Liver (tissue), 9 donors: ENCODE measurements around the gene POU6F2. TPM values are rescaled to one million over a fixed set of nuclear protein-coding genes. Genes with fewer than 3 reads are reported as not detected.

ENCODE experiments used
- DNase-seq: peaks from one replicate; pipeline ENCODE4 v3.0.0-alpha.2; 2017; ENCODE audit warnings: low spot score
- H3K27ac ChIP-seq, 2 donors: one replicate each; pipeline ENCODE4 v1.7.0; 2013; ENCODE audit warnings: inconsistent platforms in 2 of 2, low read length in 2 of 2, control low read depth in 1 of 2, low read depth in 1 of 2, mild to moderate bottlenecking in 1 of 2
- H3K27me3 ChIP-seq, 4 donors: one replicate each; pipeline versions ENCODE4 v1.6.1 to v1.7.0; 2013; ENCODE audit warnings: low read length in 3 of 4, inconsistent platforms in 1 of 4, mild to moderate bottlenecking in 1 of 4, moderate library complexity in 1 of 4; ENCODE audit not compliant: control insufficient read depth in 4 of 4, insufficient read depth in 4 of 4
- H3K36me3 ChIP-seq, 4 donors: one replicate each; pipeline versions ENCODE4 v1.6.1 to v1.7.0; 2013; ENCODE audit warnings: low read length in 3 of 4, mild to moderate bottlenecking in 3 of 4, low read depth in 1 of 4, moderate library complexity in 1 of 4; ENCODE audit not compliant: control insufficient read depth in 4 of 4, insufficient read depth in 3 of 4
- H3K4me1 ChIP-seq, 4 donors: one replicate each; pipeline versions ENCODE4 v1.6.1 to v1.7.0; 2013; ENCODE audit warnings: low read length in 3 of 4, mild to moderate bottlenecking in 3 of 4, moderate library complexity in 1 of 4; ENCODE audit not compliant: control insufficient read depth in 4 of 4, insufficient read depth in 4 of 4
- H3K4me3 ChIP-seq, 3 donors: one replicate each; pipeline versions ENCODE4 v1.6.1 to v1.7.0; 2013; ENCODE audit warnings: low read length in 3 of 3, control low read depth in 1 of 3, low read depth in 1 of 3, mild to moderate bottlenecking in 1 of 3
- H3K9ac ChIP-seq, 2 donors: one replicate each; pipeline ENCODE4 v1.7.0; 2013; ENCODE audit warnings: low read length in 2 of 2, mild to moderate bottlenecking in 2 of 2, moderate library complexity in 2 of 2, control low read depth in 1 of 2, low read depth in 1 of 2
- H3K9me3 ChIP-seq, 4 donors: one replicate each; pipeline versions ENCODE4 v1.6.1 to v1.7.0; 2013; ENCODE audit warnings: low read length in 3 of 4; ENCODE audit not compliant: control insufficient read depth in 4 of 4
- EGR1 ChIP-seq, 2 donors: IDR thresholded peaks; 2 replicates each; pipeline ENCODE4 v1.6.1; 2016 to 2018; ENCODE audit warnings: antibody characterized with exemption in 2 of 2, low read depth in 2 of 2
- FOXA1 ChIP-seq: IDR thresholded peaks from 2 replicates; pipeline ENCODE4 v1.6.1; 2016; ENCODE audit warnings: antibody characterized with exemption
- FOXA2 ChIP-seq: IDR thresholded peaks from 2 replicates; pipeline ENCODE4 v1.6.1; 2016; ENCODE audit warnings: antibody characterized with exemption
- GABPA ChIP-seq, 2 donors: IDR thresholded peaks in 1 of 2; conservative IDR thresholded peaks in 1 of 2; 2 replicates each; pipeline ENCODE4 v1.6.1; 2016; ENCODE audit warnings: antibody characterized with exemption in 2 of 2, mild to moderate bottlenecking in 1 of 2, moderate library complexity in 1 of 2
- HNF4A ChIP-seq, 2 donors: conservative IDR thresholded peaks; 2 replicates each; pipeline ENCODE4 v1.6.1; 2016; ENCODE audit warnings: antibody characterized with exemption in 2 of 2, mild to moderate bottlenecking in 2 of 2
- HNF4G ChIP-seq: IDR thresholded peaks from 2 replicates; pipeline ENCODE4 v1.6.1; 2016; ENCODE audit warnings: antibody characterized with exemption
- NR2F2 ChIP-seq: IDR thresholded peaks from 2 replicates; pipeline ENCODE4 v1.6.1; 2016; ENCODE audit warnings: antibody characterized with exemption
- RXRA ChIP-seq, 2 donors: IDR thresholded peaks; 2 replicates each; pipeline ENCODE4 v1.6.1; 2017 to 2018; ENCODE audit warnings: antibody characterized with exemption in 2 of 2, mild to moderate bottlenecking in 1 of 2
- SP1 ChIP-seq: IDR thresholded peaks from 2 replicates; pipeline ENCODE4 v1.6.1; 2018; ENCODE audit warnings: antibody characterized with exemption, mild to moderate bottlenecking
- YY1 ChIP-seq: IDR thresholded peaks from 2 replicates; pipeline ENCODE4 v1.6.1; 2016; ENCODE audit warnings: antibody characterized with exemption, mild to moderate bottlenecking
- WGBS: extraction: QIAGEN DNeasy Blood & Tissue Kit; methylation state at CpG from one replicate; pipeline ENCODE4 v1.1.7; 2013; 5-methylcytosine and 5-hydroxymethylcytosine counted together
- polyA plus RNA-seq, 2 donors: library from polyadenylated mRNA; stranded (reverse) in 1 of 2; unstranded in 1 of 2; fragments of 200-250 nt in 1 of 2; fragments of >200 nt in 1 of 2; fragmentation: Nextera tagmentation in 1 of 2; extraction: Ambion mirVana in 1 of 2; gene quantifications; one replicate each; pipeline versions ENCODE4 v1.2.1 to v1.2.3, GENCODE V29; 2013 to 2015
- total RNA-seq, 2 donors: library from RNA; depleted of rRNA; stranded (reverse); fragments of >200 nt; gene quantifications; one replicate each; pipeline ENCODE4 v1.2.3, GENCODE V29; 2014
- TF ChIP-seq, protein P1 (sequence below): IDR thresholded peaks from 2 replicates; pipeline ENCODE4 v1.6.1; 2016; ENCODE audit warnings: antibody characterized with exemption
- TF ChIP-seq, protein P2 (sequence below): IDR thresholded peaks from 2 replicates; pipeline ENCODE4 v1.6.1; 2016; ENCODE audit warnings: antibody characterized with exemption
- TF ChIP-seq, protein P3 (sequence below): fragments of 150-350 bp; IDR thresholded peaks from 2 replicates; pipeline ENCODE4 v1.5.1; 2017; ENCODE audit warnings: improper control_type of control experiment, low read depth, low read length; ENCODE audit not compliant: missing input control
- TF ChIP-seq, protein P4 (sequence below): IDR thresholded peaks from 2 replicates; pipeline ENCODE4 v1.6.1; 2016; ENCODE audit warnings: antibody characterized with exemption, mild to moderate bottlenecking
- donor health status: healthy.
- donor health status: healthy.
- donor health status: healthy.
- donor health status: healthy.
- donor health status: healthy.

The POU6F2 gene
- total and polyA plus RNA-seq, 4 donors: under 0.01 to 0.24 (median 0.08) TPM; not detected in 1

DNA sequence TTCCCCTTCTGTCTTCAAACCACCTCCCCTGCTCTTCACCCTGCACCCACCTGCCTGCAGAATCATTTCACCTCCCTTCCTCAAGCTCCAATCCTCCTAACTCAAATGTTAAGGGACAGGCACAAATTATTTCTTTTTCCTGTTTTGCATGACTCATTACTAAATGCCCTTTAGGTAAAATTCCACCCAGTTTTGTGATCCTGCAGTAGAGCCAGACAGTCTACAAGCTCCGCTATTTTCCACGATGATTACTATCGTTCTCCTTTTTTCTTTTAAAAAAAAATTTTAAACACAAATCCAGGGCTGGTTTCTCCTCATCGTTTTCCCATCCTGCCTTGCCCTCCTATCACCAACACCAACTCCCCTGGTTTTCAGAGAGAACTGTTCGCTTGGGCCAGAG, 401.7 kb downstream of the POU6F2 start:
- no peak overlapping the region for H3K9ac ChIP-seq

DNA sequence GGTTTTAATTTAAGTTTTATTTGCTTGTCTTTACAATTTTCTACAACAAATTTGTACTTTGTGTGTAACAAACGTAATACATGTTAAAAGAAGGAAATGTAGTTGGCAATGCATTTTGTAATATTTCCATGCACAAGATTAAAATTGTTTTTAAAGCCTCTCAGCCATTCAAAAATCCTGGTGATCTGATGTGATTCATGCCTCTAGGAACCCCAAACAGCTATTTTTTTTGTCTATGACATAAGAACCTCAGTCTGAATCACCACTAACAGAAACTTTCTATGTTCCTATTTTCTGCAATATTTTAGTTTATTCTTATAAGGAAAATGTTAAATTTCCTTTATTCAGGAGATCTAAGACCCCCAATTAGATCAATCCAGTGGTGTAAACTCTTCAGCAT, 405.4 kb downstream of the POU6F2 start:
- Histone ChIP-seq H3K9ac (no peak overlapping the region), H3K4me1 (no peaks in the 10 kb centered on the region), H3K27ac (no peak overlapping the region), H3K36me3 (no peaks in the 10 kb centered on the region), H3K4me3 (no peak overlapping the region), H3K27me3 (no peaks in the 10 kb centered on the region), H3K9me3 (no peaks in the 10 kb centered on the region)
- TF ChIP-seq, protein P1, sequence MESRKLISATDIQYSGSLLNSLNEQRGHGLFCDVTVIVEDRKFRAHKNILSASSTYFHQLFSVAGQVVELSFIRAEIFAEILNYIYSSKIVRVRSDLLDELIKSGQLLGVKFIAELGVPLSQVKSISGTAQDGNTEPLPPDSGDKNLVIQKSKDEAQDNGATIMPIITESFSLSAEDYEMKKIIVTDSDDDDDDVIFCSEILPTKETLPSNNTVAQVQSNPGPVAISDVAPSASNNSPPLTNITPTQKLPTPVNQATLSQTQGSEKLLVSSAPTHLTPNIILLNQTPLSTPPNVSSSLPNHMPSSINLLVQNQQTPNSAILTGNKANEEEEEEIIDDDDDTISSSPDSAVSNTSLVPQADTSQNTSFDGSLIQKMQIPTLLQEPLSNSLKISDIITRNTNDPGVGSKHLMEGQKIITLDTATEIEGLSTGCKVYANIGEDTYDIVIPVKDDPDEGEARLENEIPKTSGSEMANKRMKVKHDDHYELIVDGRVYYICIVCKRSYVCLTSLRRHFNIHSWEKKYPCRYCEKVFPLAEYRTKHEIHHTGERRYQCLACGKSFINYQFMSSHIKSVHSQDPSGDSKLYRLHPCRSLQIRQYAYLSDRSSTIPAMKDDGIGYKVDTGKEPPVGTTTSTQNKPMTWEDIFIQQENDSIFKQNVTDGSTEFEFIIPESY: no peak
- TF ChIP-seq HNF4G: no peak
- TF ChIP-seq, protein P2, sequence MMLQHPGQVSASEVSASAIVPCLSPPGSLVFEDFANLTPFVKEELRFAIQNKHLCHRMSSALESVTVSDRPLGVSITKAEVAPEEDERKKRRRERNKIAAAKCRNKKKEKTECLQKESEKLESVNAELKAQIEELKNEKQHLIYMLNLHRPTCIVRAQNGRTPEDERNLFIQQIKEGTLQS: no peak
- no peak for TF ChIP-seq NR2F2
- TF ChIP-seq, protein P3, sequence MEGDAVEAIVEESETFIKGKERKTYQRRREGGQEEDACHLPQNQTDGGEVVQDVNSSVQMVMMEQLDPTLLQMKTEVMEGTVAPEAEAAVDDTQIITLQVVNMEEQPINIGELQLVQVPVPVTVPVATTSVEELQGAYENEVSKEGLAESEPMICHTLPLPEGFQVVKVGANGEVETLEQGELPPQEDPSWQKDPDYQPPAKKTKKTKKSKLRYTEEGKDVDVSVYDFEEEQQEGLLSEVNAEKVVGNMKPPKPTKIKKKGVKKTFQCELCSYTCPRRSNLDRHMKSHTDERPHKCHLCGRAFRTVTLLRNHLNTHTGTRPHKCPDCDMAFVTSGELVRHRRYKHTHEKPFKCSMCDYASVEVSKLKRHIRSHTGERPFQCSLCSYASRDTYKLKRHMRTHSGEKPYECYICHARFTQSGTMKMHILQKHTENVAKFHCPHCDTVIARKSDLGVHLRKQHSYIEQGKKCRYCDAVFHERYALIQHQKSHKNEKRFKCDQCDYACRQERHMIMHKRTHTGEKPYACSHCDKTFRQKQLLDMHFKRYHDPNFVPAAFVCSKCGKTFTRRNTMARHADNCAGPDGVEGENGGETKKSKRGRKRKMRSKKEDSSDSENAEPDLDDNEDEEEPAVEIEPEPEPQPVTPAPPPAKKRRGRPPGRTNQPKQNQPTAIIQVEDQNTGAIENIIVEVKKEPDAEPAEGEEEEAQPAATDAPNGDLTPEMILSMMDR: no peak
- no peak for TF ChIP-seq YY1
- TF ChIP-seq FOXA2: no peak
- no peak for TF ChIP-seq EGR1 (IDR thresholded peaks at IDR 0.05; ENCODE audit: low read depth in 2 of 2)
- no peak for DNase-seq
- 78% methylated on average over 1 of the region's 1 CpG for WGBS

More for the DNA sequence above, 401.7 kb downstream of the POU6F2 start:
- no peaks in the 10 kb centered on the region for H3K4me1 ChIP-seq
- no peaks in the 10 kb centered on the region for H3K9me3 ChIP-seq
- TF ChIP-seq NR2F2: no peak
- no peak for TF ChIP-seq RXRA (IDR thresholded peaks at IDR 0.05)
- TF ChIP-seq GABPA (IDR thresholded peaks at IDR 0.05 in 1 of 2, conservative IDR thresholded peaks at IDR 0.05 in 1 of 2): no peak
- no peak for TF ChIP-seq FOXA1
- TF ChIP-seq, protein P4, sequence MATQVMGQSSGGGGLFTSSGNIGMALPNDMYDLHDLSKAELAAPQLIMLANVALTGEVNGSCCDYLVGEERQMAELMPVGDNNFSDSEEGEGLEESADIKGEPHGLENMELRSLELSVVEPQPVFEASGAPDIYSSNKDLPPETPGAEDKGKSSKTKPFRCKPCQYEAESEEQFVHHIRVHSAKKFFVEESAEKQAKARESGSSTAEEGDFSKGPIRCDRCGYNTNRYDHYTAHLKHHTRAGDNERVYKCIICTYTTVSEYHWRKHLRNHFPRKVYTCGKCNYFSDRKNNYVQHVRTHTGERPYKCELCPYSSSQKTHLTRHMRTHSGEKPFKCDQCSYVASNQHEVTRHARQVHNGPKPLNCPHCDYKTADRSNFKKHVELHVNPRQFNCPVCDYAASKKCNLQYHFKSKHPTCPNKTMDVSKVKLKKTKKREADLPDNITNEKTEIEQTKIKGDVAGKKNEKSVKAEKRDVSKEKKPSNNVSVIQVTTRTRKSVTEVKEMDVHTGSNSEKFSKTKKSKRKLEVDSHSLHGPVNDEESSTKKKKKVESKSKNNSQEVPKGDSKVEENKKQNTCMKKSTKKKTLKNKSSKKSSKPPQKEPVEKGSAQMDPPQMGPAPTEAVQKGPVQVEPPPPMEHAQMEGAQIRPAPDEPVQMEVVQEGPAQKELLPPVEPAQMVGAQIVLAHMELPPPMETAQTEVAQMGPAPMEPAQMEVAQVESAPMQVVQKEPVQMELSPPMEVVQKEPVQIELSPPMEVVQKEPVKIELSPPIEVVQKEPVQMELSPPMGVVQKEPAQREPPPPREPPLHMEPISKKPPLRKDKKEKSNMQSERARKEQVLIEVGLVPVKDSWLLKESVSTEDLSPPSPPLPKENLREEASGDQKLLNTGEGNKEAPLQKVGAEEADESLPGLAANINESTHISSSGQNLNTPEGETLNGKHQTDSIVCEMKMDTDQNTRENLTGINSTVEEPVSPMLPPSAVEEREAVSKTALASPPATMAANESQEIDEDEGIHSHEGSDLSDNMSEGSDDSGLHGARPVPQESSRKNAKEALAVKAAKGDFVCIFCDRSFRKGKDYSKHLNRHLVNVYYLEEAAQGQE: no peak
- no peak for TF ChIP-seq HNF4A (conservative IDR thresholded peaks at IDR 0.05)
- TF ChIP-seq SP1: no peak
- TF ChIP-seq, protein P2: no peak
- TF ChIP-seq, protein P3: no peak
- TF ChIP-seq YY1: no peak
- H3K4me3 ChIP-seq: no peak overlapping the region
- no peaks in the 10 kb centered on the region for H3K36me3 ChIP-seq
- 90% methylated on average over 5 of the region's 5 CpGs for WGBS
- DNase-seq: no peak
- no peaks in the 10 kb centered on the region for H3K27me3 ChIP-seq
- H3K27ac ChIP-seq: no peak overlapping the region
